GM19351 (cell line): Measurements from ENCODE around the gene DLGAP1.
"Not testable (repeated sequence)": the region's sequence is repeated elsewhere in the genome, so short reads cannot be mapped to it uniquely, and the experiment has no call there.

ENCODE experiments used
- ATAC-seq: cut with Tn5 transposase; IDR thresholded peaks from one replicate; pipeline ENCODE4 v1.9.1; 2021; ENCODE audit warnings: mild to moderate bottlenecking, moderate library complexity; ENCODE audit not compliant: unreplicated experiment

Gene DLGAP1

DNA sequence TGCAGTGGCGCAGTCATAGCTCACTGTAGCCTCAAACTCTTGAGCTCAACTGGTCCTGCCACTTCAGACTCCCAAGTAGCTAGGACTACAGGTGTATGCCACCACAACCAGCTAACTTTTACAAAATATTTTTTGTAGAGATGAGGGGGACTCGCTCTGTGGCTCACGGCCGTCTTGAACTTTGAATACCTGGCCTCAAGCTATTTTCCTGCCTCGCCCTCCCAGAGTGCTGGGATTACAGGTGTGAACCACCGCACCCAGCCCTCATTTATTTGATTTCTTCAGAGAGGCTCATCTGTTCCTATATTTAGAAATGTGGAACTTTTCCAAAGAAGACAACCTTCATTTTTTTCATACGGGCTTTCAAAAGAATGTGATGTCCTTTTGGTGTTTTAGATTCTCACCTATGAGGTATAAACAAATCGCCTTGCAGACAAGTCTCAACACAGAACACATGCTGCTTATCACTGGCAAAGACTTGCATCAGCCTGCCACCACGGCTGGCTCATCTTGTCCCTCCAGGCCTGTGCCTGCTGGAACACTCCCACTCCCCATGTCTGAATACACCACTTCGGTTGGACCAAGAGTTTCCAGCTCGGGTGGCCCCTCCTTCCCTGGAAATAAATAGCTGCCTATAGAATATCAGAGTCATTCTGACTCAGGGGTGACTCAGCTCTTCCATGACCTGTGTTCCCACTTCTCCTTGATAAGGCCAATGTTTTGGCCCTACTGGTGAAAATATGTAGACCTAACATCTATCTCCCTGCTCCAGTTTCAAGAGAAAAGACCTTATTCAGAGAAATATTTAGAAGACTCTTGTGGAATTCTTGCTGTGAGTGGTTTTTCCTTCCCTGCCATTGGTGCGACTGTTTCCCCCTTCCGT, 802.5 kb downstream of the DLGAP1 start:
- ATAC-seq, result no peak

DNA sequence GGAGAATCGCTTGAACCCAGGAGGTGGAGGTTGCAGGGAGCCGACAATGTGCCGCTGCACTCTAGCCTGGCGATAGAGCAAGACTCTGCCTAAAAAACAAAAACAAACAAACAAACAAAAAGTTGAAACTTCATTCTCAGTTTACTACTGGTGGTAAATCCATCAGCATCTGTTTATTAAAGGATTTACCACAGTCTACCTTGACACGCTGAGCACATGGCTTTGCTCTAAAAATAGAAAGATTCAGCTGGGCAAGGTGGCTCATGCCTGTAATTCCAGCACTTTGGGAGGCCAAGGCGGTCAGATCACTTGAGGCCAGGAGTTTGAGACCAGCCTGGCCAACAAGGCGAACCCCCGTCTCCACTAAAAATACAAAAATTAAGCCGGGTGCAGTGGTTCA, 803.8 kb downstream of the DLGAP1 start:
- ATAC-seq, result no peak

DNA sequence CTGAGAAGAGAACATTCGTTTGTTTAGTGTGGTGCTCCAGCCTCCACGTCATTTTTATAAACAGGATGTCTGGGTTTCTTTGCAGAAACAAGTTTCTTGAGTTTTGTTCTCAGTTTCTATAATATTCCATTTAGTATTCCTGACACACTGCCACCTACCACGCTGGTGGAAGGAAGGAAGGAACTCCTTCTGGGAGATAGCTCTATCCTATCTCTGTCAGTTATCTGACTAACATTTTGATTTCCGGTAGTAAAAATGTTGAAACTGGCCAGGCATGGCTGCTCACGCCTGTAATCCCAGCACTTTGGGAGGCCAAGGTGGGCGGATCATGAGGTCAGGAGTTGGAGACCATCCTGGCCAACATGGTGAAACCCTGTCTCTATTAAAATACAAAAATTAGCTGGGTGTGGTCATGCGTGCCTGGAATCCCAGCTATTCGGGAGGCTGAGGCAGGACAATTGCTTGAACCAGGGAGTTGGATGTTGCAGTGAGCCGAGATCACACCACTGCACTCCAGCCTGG, 804.5 kb downstream of the DLGAP1 start:
- not testable (repeated sequence) for ATAC-seq

GRCh38 chr18:3649633-3650426, 805.3 kb downstream of the DLGAP1 start:
- no peak for ATAC-seq

DNA sequence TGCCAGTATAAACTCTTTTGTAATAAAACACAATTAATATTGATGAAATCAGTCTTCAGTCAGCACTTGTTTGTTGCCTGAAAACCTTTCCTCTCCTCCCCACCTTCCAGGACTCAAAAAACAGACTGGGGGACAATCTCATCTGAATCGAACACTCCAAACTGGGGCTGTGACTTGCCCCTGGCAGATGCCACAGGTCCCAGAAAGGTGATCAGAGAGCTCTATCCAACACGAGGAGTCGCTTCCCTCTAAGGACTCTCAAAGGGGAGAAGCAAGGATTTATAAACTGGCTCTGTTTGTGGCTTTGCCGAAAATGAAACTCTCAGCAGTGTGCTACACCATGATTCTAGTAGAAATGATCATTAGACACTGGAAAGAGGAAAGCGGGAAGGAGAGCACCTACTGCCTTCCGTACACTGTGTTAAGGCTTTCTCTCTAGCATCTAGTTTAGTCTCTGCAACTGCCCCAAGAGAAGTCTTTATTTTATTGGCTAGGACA, 805.9 kb downstream of the DLGAP1 start:
- ATAC-seq, result no peak

DNA sequence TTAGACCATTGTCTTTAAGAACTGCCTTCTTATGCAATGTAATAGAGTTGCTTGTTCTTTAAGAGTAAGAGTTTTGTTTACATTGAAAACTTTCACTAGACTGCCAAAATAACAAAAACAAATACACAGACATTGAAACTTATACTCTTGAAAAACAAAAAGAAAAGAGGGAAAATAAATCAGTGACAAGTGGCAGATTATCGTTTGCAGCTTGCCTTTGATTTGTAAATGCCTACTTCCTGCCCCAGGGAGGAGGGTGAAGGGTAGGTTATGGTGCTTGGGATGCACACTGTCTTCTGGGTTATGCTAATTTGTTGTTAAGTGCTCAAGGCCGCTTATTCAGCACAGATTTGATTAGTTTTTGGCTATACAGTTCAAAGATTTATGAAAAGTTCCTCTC, 806.5 kb downstream of the DLGAP1 start:
- no peak for ATAC-seq

DNA sequence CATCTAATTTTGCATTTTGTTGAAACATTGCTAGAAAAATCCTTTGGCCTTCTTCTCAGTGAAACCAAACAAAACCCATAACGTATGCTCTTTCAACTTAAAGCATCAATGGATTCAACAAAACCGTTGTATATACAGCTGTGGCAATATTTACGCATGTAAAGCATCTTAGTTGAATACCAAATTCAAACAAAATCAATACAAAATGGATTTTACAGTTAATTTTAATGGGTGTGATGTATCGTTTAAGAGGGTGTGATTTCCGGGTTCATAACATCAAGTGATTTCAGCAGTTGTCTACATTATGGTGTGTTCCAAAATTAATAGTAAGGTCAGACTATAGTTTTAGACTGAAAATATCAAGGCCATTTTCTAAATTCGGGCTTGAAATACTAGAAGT, 806.9 kb downstream of the DLGAP1 start:
- ATAC-seq, result no peak

DNA sequence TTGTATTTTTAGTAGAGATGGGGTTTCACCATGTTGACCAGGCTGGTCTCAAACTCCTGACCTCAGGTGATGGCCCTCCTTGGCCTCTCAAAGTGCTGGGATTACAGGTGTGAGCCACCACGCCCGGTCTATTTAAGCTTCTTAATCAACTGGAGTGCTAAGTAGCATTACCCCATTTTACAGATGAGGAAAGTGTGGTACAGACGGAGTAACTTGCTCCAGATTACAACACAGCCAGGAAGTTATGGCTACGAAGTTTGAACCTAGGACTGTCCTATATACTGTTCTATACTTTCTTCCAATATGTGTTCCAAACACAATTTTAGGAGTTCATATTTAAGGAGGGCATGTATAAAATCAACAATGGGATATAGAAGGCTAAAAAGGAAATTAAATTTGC, 807.5 kb downstream of the DLGAP1 start:
- ATAC-seq, result no peak

GRCh38 chr18:3645384-3646156, 809.5 kb downstream of the DLGAP1 start:
- no peak for ATAC-seq

DNA sequence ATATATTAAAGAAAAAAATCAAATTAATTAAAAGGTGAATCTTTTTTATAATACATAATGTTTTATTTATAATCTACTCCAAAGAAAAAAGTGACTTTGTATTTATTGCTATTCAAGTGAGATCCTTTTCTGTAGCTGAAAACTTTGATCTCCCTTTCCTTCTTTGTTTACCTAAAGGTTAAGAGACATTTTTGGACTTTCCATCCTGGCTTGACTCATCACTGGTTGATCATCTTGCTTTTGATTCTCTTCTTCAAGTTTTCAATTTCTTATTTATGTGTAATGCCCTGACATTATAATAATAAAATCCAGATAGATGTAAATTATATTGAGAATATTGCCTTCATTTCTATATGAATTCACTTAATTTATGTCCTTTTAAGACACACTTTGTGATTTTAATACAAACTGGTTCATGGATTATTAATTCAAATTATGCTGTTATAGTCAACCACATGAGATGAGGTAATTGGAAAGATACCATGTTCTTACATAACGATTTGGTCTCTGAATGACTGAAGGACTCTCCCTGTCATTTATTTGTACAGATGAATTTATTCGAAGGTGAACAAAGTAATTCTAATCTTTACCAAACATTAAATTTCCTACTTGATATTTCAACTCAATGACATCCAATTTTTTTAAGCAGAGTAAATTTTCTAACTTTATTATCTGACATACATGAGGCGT, 820.7 kb downstream of the DLGAP1 start:
- ATAC-seq, result no peak

DNA sequence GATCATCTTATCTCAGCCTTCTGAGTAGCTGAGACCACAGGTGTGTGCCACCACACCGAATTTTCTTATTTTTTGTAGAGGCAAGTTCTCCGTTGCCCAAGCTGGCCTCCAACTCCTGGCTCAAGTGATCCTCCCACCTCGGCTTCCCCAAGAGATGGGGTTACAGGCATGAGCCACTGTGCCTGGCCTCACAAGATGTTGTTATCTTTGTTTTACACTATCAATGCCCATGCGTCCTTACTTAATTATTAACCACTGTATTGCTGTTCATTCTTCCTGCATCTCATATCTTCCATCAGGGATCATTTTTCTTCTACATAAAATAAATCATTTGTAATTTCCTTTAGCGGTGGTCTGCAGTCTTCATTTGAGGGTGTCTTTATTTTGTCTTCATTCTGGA, 823.2 kb downstream of the DLGAP1 start:
- ATAC-seq, result no peak

DNA sequence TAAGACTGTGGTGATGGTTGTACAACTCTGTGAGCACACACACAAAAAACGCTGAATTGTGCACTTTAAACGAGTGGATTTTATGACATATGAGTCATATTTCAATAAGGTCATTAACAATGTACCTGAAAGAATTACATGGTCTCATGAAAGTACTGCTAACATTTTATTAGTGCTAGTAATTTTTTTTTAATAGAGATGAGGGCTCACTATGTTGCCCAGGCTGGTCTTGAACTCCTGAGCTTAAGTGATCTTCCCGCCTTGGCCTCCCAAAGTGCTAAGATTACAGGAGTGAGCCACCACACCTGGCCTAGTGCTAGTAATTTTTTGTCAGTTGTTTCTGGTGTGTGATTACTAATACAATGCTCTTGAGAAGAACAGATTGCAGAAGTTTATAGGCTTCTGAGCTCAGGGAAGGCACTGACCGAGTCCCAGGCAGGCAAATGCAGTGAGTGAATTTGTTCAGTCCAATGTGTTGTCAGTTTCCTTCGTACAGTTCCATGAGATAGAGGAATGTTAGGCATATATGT, 828.1 kb downstream of the DLGAP1 start:
- ATAC-seq, result no peak

DNA sequence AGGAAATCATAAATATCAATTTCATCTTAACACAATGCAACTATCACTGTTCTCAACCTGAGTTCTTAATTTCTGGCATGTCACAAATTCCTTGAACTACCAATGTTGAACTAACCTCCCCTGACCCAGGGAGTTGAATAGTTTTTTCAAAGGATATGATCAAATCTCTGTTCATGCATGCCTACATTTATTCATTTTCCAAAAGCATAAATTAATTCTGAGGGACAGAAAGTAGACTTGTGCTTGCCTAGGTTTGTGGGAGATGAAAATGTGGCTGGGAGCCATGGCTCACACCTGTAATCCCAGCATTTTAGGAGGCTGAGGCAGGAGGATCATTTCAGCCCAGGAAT, 829.4 kb downstream of the DLGAP1 start:
- no peak for ATAC-seq

DNA sequence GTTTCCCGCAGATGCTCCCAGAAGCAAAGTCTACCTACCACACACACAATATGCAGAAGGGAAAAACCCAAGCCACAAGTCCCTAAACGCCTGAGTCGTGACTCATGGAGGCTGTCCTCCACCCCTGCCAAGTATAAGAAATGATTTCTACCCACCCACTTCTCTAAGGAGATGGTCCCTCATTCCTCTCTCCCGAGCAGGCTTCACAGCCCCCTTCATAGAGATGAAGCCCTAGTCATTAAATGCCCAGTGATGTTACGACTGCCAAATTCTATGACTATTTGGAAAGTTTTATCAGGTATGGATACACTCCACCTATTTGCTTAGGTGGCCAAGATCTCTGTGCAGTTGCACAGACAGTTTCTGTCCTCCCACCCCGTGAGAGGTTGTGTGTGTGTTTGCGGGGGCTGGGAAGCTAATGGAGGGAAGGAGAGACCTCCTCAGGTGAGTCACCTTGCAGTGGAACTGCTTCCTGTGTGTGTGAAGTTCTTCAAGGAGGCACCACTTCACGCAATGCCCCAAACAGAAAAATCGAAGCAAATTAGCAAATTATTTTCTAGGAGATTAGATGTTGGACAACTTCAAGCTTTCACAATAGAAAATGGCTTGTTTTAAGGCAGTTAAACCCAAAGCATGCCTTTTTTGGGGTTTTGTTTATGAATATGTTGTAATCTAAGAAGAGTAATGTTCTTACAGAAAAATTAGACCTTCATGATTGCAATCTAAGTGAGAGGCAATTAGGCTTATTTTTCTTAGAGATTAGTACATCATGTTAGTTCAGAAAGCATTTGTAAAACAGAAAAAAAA, 830.0 kb downstream of the DLGAP1 start:
- ATAC-seq, result peak; percentile 57

DNA sequence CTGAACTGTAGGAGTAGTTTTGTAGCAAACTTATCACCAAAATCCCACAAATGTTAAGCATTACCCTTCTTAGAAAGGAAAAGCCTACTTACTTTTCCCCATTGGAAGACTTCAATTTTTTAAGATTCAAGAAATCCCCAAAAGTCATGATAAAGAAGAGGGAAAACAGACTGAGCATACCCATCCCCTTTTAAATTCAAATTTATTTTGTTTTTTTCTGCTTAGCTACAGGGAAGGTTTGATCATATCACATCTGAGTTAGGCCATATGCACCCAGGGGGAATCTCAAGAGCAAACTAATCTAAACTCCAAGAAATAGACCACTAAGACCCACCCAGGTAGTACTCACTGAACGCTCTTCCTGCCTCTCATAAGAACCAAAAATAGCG, 830.6 kb downstream of the DLGAP1 start:
- ATAC-seq, result no peak

DNA sequence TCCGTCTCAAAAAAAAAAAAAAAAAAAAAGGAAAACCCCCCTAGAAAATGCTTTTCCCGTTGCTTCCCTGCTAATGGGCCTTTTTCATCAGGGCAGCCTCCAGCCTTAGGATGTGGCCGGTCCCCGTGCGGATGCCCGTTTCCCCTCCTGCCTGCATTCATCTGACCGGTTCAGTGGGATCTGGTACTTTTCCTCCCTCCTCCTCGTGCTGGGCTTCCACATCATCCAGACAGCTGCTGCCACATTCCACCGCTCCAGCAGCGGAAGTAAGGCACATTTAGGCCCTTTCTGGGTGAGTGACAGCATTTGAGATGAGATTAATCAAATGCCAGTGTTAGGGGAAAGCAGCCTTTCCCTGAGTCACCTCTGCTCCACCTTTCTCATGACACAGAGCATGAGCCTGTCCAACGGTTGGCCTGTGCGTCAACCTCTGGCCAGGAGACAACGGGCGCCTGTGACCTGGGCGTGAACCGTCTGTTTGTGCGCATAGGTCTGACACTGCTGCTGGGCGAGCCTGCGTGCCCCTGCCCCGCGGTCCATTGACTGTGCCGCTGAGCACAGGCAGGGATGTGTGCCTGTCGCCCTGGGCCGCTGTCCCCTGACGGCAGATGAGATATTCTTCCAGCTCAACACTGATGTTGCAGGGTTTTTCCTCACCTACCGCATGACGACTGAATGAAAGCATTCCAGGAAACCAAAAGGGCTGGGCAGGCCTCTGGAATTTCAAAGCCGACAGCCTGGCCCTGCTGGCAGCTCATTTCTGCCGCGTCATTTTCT, 831.1 kb downstream of the DLGAP1 start:
- ATAC-seq, result no peak

DNA sequence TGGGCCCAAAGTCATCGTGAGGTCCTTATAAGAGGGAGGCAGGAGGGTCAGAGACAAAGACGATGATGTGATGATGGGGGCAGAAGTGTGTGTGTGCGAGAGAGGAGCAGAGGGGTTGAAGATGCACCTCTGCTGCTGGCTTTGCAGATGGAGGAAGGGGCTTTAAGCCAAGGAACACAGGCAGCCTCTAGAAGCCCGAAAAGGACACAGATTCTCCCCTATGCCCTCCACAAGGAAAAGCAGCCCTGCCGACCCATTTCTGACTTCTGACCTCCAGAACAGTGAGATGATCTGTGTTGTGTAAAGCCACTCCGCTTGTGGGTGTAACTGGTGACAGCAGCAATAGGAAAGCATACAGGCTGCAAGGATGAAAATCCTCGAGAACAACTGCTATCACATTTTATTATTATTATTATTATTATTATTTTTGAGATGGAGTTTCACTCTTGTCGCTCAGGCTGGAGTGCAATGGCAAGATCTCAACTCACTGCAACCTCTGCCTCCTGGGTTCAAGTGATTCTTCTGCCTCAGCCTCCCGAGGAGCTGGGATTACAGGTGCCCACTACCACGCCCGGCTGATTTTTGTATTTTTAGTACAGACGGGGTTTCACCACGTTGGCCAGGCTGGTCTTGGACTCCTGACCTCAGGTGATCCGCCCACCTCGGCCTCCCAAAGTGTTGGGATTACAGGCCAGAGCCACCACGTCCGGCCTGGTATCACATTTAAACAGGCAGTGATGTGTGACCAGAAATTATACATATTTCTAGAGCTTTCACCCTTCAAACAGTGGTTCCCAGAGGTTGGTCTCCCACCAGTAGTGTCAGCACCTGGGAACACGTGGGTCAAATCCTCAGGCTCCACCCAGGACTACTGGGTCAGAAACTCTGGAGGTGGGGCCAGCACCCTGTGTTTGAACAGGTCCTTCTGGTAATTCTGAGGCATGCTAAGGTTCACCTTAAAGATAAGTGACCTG, 834.7 kb downstream of the DLGAP1 start:
- ATAC-seq, result no peak
